Measurements from ENCODE around the gene NSF. TPM values are rescaled to one million over a fixed set of nuclear protein-coding genes. Genes with fewer than 3 reads are reported as not detected.
"Not testable (repeated sequence)": the region's sequence is repeated elsewhere in the genome, so short reads cannot be mapped to it uniquely, and the experiment has no call there.

The NSF gene
- polyA plus RNA-seq, 4 donors, result 14.1 to 29.9 (median 20.1) TPM

GRCh38 chr17:46696522-46696921, 106.1 kb downstream of the NSF start:
- FAIRE-seq; H3K36me3 ChIP-seq (ENCODE audit: control insufficient read depth in 3 of 3, insufficient read depth in 2 of 3, low read depth in 1 of 3, low read length in 3 of 3); H3K4me3 ChIP-seq (ENCODE audit: low read depth in 1 of 3, low read length in 3 of 3); H3K4me1 ChIP-seq (ENCODE audit: control insufficient read depth in 3 of 3, insufficient read depth in 2 of 3, low read depth in 1 of 3, low read length in 2 of 3); H3K27ac ChIP-seq (ENCODE audit: low read depth in 1 of 3, low read length in 2 of 3); DNase-seq; H3K9me3 ChIP-seq (ENCODE audit: control insufficient read depth in 2 of 2, insufficient read depth in 1 of 2, low read depth in 1 of 2, low read length in 1 of 2); H3K27me3 ChIP-seq (ENCODE audit: control insufficient read depth in 3 of 3, insufficient read depth in 3 of 3, low read length in 3 of 3): not testable (repeated sequence)
- no CpG with 5 or more reads among the region's 3 CpGs for WGBS, 3 donors

GRCh38 chr17:46699014-46699413, 108.5 kb downstream of the NSF start:
- H3K4me1 ChIP-seq (ENCODE audit: control insufficient read depth in 3 of 3, insufficient read depth in 2 of 3, low read depth in 1 of 3, low read length in 2 of 3); H3K4me3 ChIP-seq (ENCODE audit: low read depth in 1 of 3, low read length in 3 of 3); H3K27ac ChIP-seq (ENCODE audit: low read depth in 1 of 3, low read length in 2 of 3); H3K9me3 ChIP-seq (ENCODE audit: control insufficient read depth in 2 of 2, insufficient read depth in 1 of 2, low read depth in 1 of 2, low read length in 1 of 2); DNase-seq; H3K36me3 ChIP-seq (ENCODE audit: control insufficient read depth in 3 of 3, insufficient read depth in 2 of 3, low read depth in 1 of 3, low read length in 3 of 3); H3K27me3 ChIP-seq (ENCODE audit: control insufficient read depth in 3 of 3, insufficient read depth in 3 of 3, low read length in 3 of 3): not testable (repeated sequence)
- no CpG with 5 or more reads among the region's 2 CpGs for WGBS, 3 donors
- FAIRE-seq, result peak; percentile 36

- no peak for DNase-seq
- Histone ChIP-seq H3K9me3 (ENCODE audit: control insufficient read depth in 2 of 2, insufficient read depth in 1 of 2, low read depth in 1 of 2, low read length in 1 of 2) (no peaks in the 10 kb centered on the region), H3K4me1 (ENCODE audit: control insufficient read depth in 3 of 3, insufficient read depth in 2 of 3, low read depth in 1 of 3, low read length in 2 of 3) (no peaks in the 10 kb centered on the region), H3K4me3 (ENCODE audit: low read depth in 1 of 3, low read length in 3 of 3) (no peak overlapping the region), H3K27me3 (ENCODE audit: control insufficient read depth in 3 of 3, insufficient read depth in 3 of 3, low read length in 3 of 3) (no peaks in the 10 kb centered on the region), H3K27ac (ENCODE audit: low read depth in 1 of 3, low read length in 2 of 3) (no peak overlapping the region), H3K36me3 (ENCODE audit: control insufficient read depth in 3 of 3, insufficient read depth in 2 of 3, low read depth in 1 of 3, low read length in 3 of 3) (peaks cover 2 to 10% (median 3%) of the 10 kb centered on the region in 3 donors)
- 86 to 92% (median 89%) methylated on average over 4 of the region's 4 CpGs for WGBS, 3 donors
- no peak for FAIRE-seq
Measured at GRCh38 chr17:46717999-46718398, 127.5 kb downstream of the NSF start.

GRCh38 chr17:46719891-46720290, 129.4 kb downstream of the NSF start:
- no peak for FAIRE-seq
- peaks cover 2 to 10% (median 4%) of the 10 kb centered on the region in 3 donors for H3K36me3 ChIP-seq (ENCODE audit: control insufficient read depth in 3 of 3, insufficient read depth in 2 of 3, low read depth in 1 of 3, low read length in 3 of 3)
- no peak overlapping the region for H3K27ac ChIP-seq (ENCODE audit: low read depth in 1 of 3, low read length in 2 of 3)
- no peaks in the 10 kb centered on the region for H3K4me1 ChIP-seq (ENCODE audit: control insufficient read depth in 3 of 3, insufficient read depth in 2 of 3, low read depth in 1 of 3, low read length in 2 of 3)
- no peaks in the 10 kb centered on the region for H3K27me3 ChIP-seq (ENCODE audit: control insufficient read depth in 3 of 3, insufficient read depth in 3 of 3, low read length in 3 of 3)
- H3K9me3 ChIP-seq (ENCODE audit: control insufficient read depth in 2 of 2, insufficient read depth in 1 of 2, low read depth in 1 of 2, low read length in 1 of 2), result no peaks in the 10 kb centered on the region
- 78 to 92% (median 91%) methylated on average over 3 of the region's 3 CpGs for WGBS, 3 donors
- no peak for DNase-seq
- H3K4me3 ChIP-seq (ENCODE audit: low read depth in 1 of 3, low read length in 3 of 3), result no peak overlapping the region

GRCh38 chr17:46720408-46720807, 129.9 kb downstream of the NSF start:
- no peak for DNase-seq
- WGBS, 3 donors, result 56 to 60% (median 56%) methylated on average over 5 of the region's 5 CpGs
- H3K9me3 ChIP-seq (ENCODE audit: control insufficient read depth in 2 of 2, insufficient read depth in 1 of 2, low read depth in 1 of 2, low read length in 1 of 2), result no peaks in the 10 kb centered on the region
- H3K4me3 ChIP-seq (ENCODE audit: low read depth in 1 of 3, low read length in 3 of 3), result no peak overlapping the region
- H3K4me1 ChIP-seq (ENCODE audit: control insufficient read depth in 3 of 3, insufficient read depth in 2 of 3, low read depth in 1 of 3, low read length in 2 of 3), result no peaks in the 10 kb centered on the region
- H3K27me3 ChIP-seq (ENCODE audit: control insufficient read depth in 3 of 3, insufficient read depth in 3 of 3, low read length in 3 of 3), result no peaks in the 10 kb centered on the region
- H3K27ac ChIP-seq (ENCODE audit: low read depth in 1 of 3, low read length in 2 of 3), result no peak overlapping the region
- FAIRE-seq, result no peak
- H3K36me3 ChIP-seq (ENCODE audit: control insufficient read depth in 3 of 3, insufficient read depth in 2 of 3, low read depth in 1 of 3, low read length in 3 of 3), result peaks cover 2 to 10% (median 4%) of the 10 kb centered on the region in 3 donors

GRCh38 chr17:46722662-46723285, 132.3 kb downstream of the NSF start:
- Histone ChIP-seq H3K9me3 (ENCODE audit: control insufficient read depth in 2 of 2, insufficient read depth in 1 of 2, low read depth in 1 of 2, low read length in 1 of 2) (no peaks in the 10 kb centered on the region), H3K4me1 (ENCODE audit: control insufficient read depth in 3 of 3, insufficient read depth in 2 of 3, low read depth in 1 of 3, low read length in 2 of 3) (no peaks in the 10 kb centered on the region), H3K36me3 (ENCODE audit: control insufficient read depth in 3 of 3, insufficient read depth in 2 of 3, low read depth in 1 of 3, low read length in 3 of 3) (peaks cover 2 to 7% (median 2%) of the 10 kb centered on the region in 3 donors), H3K4me3 (ENCODE audit: low read depth in 1 of 3, low read length in 3 of 3) (no peak overlapping the region), H3K27me3 (ENCODE audit: control insufficient read depth in 3 of 3, insufficient read depth in 3 of 3, low read length in 3 of 3) (no peaks in the 10 kb centered on the region), H3K27ac (ENCODE audit: low read depth in 1 of 3, low read length in 2 of 3) (no peak overlapping the region)
- DNase-seq, result no peak
- FAIRE-seq, result no peak
- WGBS, 3 donors, result 66 to 78% (median 70%) methylated on average over 7 of the region's 7 CpGs

- DNase-seq (peak; percentile 23 to 51), FAIRE-seq (no peak)
- H3K9me3 ChIP-seq (ENCODE audit: control insufficient read depth in 2 of 2, insufficient read depth in 1 of 2, low read depth in 1 of 2, low read length in 1 of 2), result no peaks in the 10 kb centered on the region
- H3K4me3 ChIP-seq (ENCODE audit: low read depth in 1 of 3, low read length in 3 of 3), result no peak overlapping the region
- peak overlapping the region in 2 of 3 donors; percentile 11 to 15 for H3K27ac ChIP-seq (ENCODE audit: low read depth in 1 of 3, low read length in 2 of 3)
- H3K27me3 ChIP-seq (ENCODE audit: control insufficient read depth in 3 of 3, insufficient read depth in 3 of 3, low read length in 3 of 3), result no peaks in the 10 kb centered on the region
- peaks cover 2 to 3% (median 3%) of the 10 kb centered on the region in 3 donors for H3K36me3 ChIP-seq (ENCODE audit: control insufficient read depth in 3 of 3, insufficient read depth in 2 of 3, low read depth in 1 of 3, low read length in 3 of 3)
- H3K4me1 ChIP-seq (ENCODE audit: control insufficient read depth in 3 of 3, insufficient read depth in 2 of 3, low read depth in 1 of 3, low read length in 2 of 3), result no peaks in the 10 kb centered on the region
- 77 to 84% (median 82%) methylated on average over 3 of the region's 3 CpGs for WGBS, 3 donors
Measured at GRCh38 chr17:46726206-46726605, 135.7 kb downstream of the NSF start.

GRCh38 chr17:46727572-46728348, 137.3 kb downstream of the NSF start:
- Histone ChIP-seq H3K9me3 (ENCODE audit: control insufficient read depth in 2 of 2, insufficient read depth in 1 of 2, low read depth in 1 of 2, low read length in 1 of 2) (no peaks in the 10 kb centered on the region), H3K27ac (ENCODE audit: low read depth in 1 of 3, low read length in 2 of 3) (no peak overlapping the region)

More at GRCh38 chr17:46727572-46728348, 137.3 kb downstream of the NSF start:
- FAIRE-seq (no peak), DNase-seq (no peak)
- Histone ChIP-seq H3K4me3 (ENCODE audit: low read depth in 1 of 3, low read length in 3 of 3) (no peak overlapping the region), H3K36me3 (ENCODE audit: control insufficient read depth in 3 of 3, insufficient read depth in 2 of 3, low read depth in 1 of 3, low read length in 3 of 3) (peaks cover 2 to 3% (median 2%) of the 10 kb centered on the region in 3 donors), H3K27me3 (ENCODE audit: control insufficient read depth in 3 of 3, insufficient read depth in 3 of 3, low read length in 3 of 3) (no peaks in the 10 kb centered on the region), H3K4me1 (ENCODE audit: control insufficient read depth in 3 of 3, insufficient read depth in 2 of 3, low read depth in 1 of 3, low read length in 2 of 3) (no peaks in the 10 kb centered on the region)
- 88 to 94% (median 92%) methylated on average over 4 of the region's 4 CpGs for WGBS, 3 donors

All from small intestine (tissue), 7 donors.